IMR-90 (cell line): ENCODE results near the gene SGO2. TPM values are rescaled to one million over a fixed set of nuclear protein-coding genes. Genes with fewer than 3 reads are reported as not detected.

Experiments
- ATAC-seq: fragments of 200-7000 bp; cut with Tn5 transposase; 2 replicates; pipeline ENCODE4 v1.9.1; 2020; ENCODE audit warnings: low read depth, mild to moderate bottlenecking, moderate library complexity
- BruUV-seq: library from RNA; stranded (reverse); fragments of 400-500 nt; replicated peaks from 2 replicates; lab custom pipeline; 2021; lab: Mats Ljungman, UMichigan
- CTCF ChIA-PET: fragments of 300-600 bp; formaldehyde crosslinking; extraction: SDS; loops from one replicate; lab custom pipeline; 2021; ENCODE audit warnings: antibody characterized with exemption; lab: Yijun Ruan, JAX
- POLR2A ChIA-PET: fragments of 300-600 bp; sonication (Branson Sonifier 250); formaldehyde crosslinking; loops from one replicate; lab custom pipeline; 2022; ENCODE audit warnings: antibody characterized with exemption; ENCODE audit not compliant: unreplicated experiment; lab: Charles Lee
- DNase-seq: peaks from one replicate; pipeline ENCODE4 v3.0.0; 2013
- H2AFZ ChIP-seq: replicated peaks from 2 replicates; pipeline ENCODE3; 2013; ENCODE audit warnings: low read length, mild to moderate bottlenecking; ENCODE audit not compliant: poor library complexity
- H2AK5ac ChIP-seq: 2 replicates; pipeline ENCODE4 v1.6.1; 2013; ENCODE audit warnings: low read depth, low read length, inconsistent platforms
- H2AK9ac ChIP-seq: replicated peaks from 2 replicates; pipeline ENCODE3; 2013; ENCODE audit warnings: mild to moderate bottlenecking, low read depth, low read length, moderate library complexity; ENCODE audit not compliant: poor library complexity
- H2BK120ac ChIP-seq: 2 replicates; pipeline ENCODE4 v1.6.1; 2013; ENCODE audit warnings: low read depth, low read length, inconsistent platforms
- H2BK15ac ChIP-seq: 3 replicates; pipeline ENCODE4 v1.6.1; 2013; ENCODE audit warnings: low read depth, low read length, inconsistent platforms
- H2BK20ac ChIP-seq: 2 replicates; pipeline ENCODE4 v1.6.1; 2013; ENCODE audit warnings: low read depth, mild to moderate bottlenecking, inconsistent platforms, low read length, moderate library complexity
- H2BK5ac ChIP-seq: 2 replicates; pipeline ENCODE4 v1.6.1; 2013; ENCODE audit warnings: mild to moderate bottlenecking, low read depth, low read length, inconsistent platforms; ENCODE audit not compliant: poor library complexity, severe bottlenecking
- H3K14ac ChIP-seq: replicated peaks from 2 replicates; pipeline ENCODE4 v1.6.1; 2013; ENCODE audit warnings: low read depth, low read length, inconsistent platforms
- H3K18ac ChIP-seq: 2 replicates; pipeline ENCODE4 v1.6.1; 2013; ENCODE audit warnings: low read depth, low read length, control low read depth
- H3K23ac ChIP-seq: 2 replicates; pipeline ENCODE4 v1.6.1; 2013; ENCODE audit warnings: low read depth, low read length, inconsistent platforms
- H3K27ac ChIP-seq: 2 replicates; pipeline ENCODE4 v1.5.1; 2013; ENCODE audit warnings: mild to moderate bottlenecking, control low read depth, low read length; ENCODE audit not compliant: insufficient read depth
- H3K27me3 ChIP-seq: 2 replicates; pipeline ENCODE4 v1.6.1; 2013; ENCODE audit warnings: low read length; ENCODE audit not compliant: control insufficient read depth, insufficient read depth
- H3K36me3 ChIP-seq: 2 replicates; pipeline ENCODE4 v1.6.1; 2013; ENCODE audit warnings: low read length, mixed read lengths; ENCODE audit not compliant: control insufficient read depth, insufficient read depth
- H3K4ac ChIP-seq: 2 replicates; pipeline ENCODE4 v1.6.1; 2013; ENCODE audit warnings: low read depth, low read length, inconsistent platforms
- H3K4me1 ChIP-seq: 2 replicates; pipeline ENCODE4 v1.6.1; 2013; ENCODE audit warnings: low read length, mixed read lengths; ENCODE audit not compliant: control insufficient read depth, insufficient read depth
- H3K4me2 ChIP-seq: 2 replicates; pipeline ENCODE4 v1.6.1; 2013; ENCODE audit warnings: low read depth, mild to moderate bottlenecking, control low read depth, low read length, moderate library complexity
- H3K4me3 ChIP-seq: 2 replicates; pipeline ENCODE4 v1.5.1; 2013; ENCODE audit warnings: low read depth, mild to moderate bottlenecking, control low read depth, low read length, moderate library complexity; ENCODE audit not compliant: insufficient read depth
- H3K56ac ChIP-seq: 2 replicates; pipeline ENCODE4 v1.6.1; 2013; ENCODE audit warnings: low read length, inconsistent platforms; ENCODE audit not compliant: insufficient read depth; ENCODE audit errors: extremely low read depth
- H3K79me1 ChIP-seq, 2 experiments: 2 replicates each; pipeline ENCODE4 v1.6.1; 2013; ENCODE audit warnings: low read length in 2 of 2, inconsistent platforms in 1 of 2, low read depth in 1 of 2
- H3K9ac ChIP-seq: 2 replicates; pipeline ENCODE4 v1.6.1; 2013; ENCODE audit warnings: low read depth, low read length, control low read depth
- H3K9me1 ChIP-seq: 2 replicates; pipeline ENCODE4 v1.6.1; 2013; ENCODE audit warnings: low read length, inconsistent platforms; ENCODE audit not compliant: insufficient read depth
- H3K9me3 ChIP-seq: 2 replicates; pipeline ENCODE4 v1.6.1; 2013; ENCODE audit warnings: low read length; ENCODE audit not compliant: control insufficient read depth, insufficient read depth
- H4K20me1 ChIP-seq: 2 replicates; pipeline ENCODE4 v1.6.1; 2013; ENCODE audit warnings: low read length, inconsistent platforms; ENCODE audit not compliant: insufficient read depth
- H4K5ac ChIP-seq: 2 replicates; pipeline ENCODE4 v1.6.1; 2013; ENCODE audit warnings: mild to moderate bottlenecking, low read depth, low read length, control low read depth
- H4K8ac ChIP-seq, 2 experiments: 2 replicates each; pipeline ENCODE4 v1.6.1; 2013; ENCODE audit warnings: low read depth in 2 of 2, low read length in 2 of 2, control low read depth in 1 of 2, inconsistent platforms in 1 of 2
- H4K91ac ChIP-seq: 2 replicates; pipeline ENCODE4 v1.6.1; 2013; ENCODE audit warnings: low read depth, low read length, inconsistent platforms; ENCODE audit not compliant: insufficient read depth
- BHLHE40 ChIP-seq: fragments of 150-350 bp; IDR thresholded peaks from 2 replicates; pipeline ENCODE4 v1.6.1; 2016; ENCODE audit warnings: mild to moderate bottlenecking, low read depth, low read length
- CEBPB ChIP-seq: IDR thresholded peaks from 2 replicates; pipeline ENCODE4 v1.6.1; 2012; ENCODE audit warnings: low read depth, low read length, improper control_type of control experiment
- FOS ChIP-seq: fragments of 150-350 bp; IDR thresholded peaks from 2 replicates; pipeline ENCODE4 v1.6.1; 2016; ENCODE audit warnings: low read depth, low read length
- MAFK ChIP-seq: IDR thresholded peaks from 2 replicates; pipeline ENCODE4 v1.6.1; 2012; ENCODE audit warnings: low read depth, low read length, improper control_type of control experiment
- MAZ ChIP-seq: IDR thresholded peaks from 2 replicates; pipeline ENCODE4 v1.6.1; 2012; ENCODE audit warnings: low read depth, mild to moderate bottlenecking, low read length, improper control_type of control experiment, moderate library complexity, borderline replicate concordance
- MXI1 ChIP-seq: IDR thresholded peaks from 2 replicates; pipeline ENCODE4 v1.6.1; 2012; ENCODE audit warnings: low read depth, mild to moderate bottlenecking, low read length, moderate library complexity, borderline replicate concordance
- NFE2L2 ChIP-seq: fragments of 150-350 bp; IDR thresholded peaks from 2 replicates; pipeline ENCODE4 v1.6.1; 2016; ENCODE audit warnings: low read depth, mild to moderate bottlenecking, low read length
- POLR2A ChIP-seq: IDR thresholded peaks from 2 replicates; pipeline ENCODE4 v1.6.1; 2012; ENCODE audit warnings: mild to moderate bottlenecking, low read depth, low read length
- RCOR1 ChIP-seq: IDR thresholded peaks from 2 replicates; pipeline ENCODE4 v1.6.1; 2012; ENCODE audit warnings: mild to moderate bottlenecking, low read length, improper control_type of control experiment; ENCODE audit not compliant: insufficient replicate concordance
- RFX5 ChIP-seq: IDR thresholded peaks from 2 replicates; pipeline ENCODE4 v1.8.0; 2012; ENCODE audit warnings: low read depth, mild to moderate bottlenecking, low read length, moderate library complexity
- SMC3 ChIP-seq: fragments of 150-350 bp; IDR thresholded peaks from 2 replicates; pipeline ENCODE4 v1.6.1; 2016; ENCODE audit warnings: low read depth, mild to moderate bottlenecking, antibody characterized with exemption, low read length, moderate library complexity
- WGBS, 2 experiments: methylation state at CpG; one replicate each; pipeline versions ENCODE4 v1.1.5 to v1.1.7; 2013; ENCODE audit warnings: missing lambda C conversion rate in 2 of 2; ENCODE audit not compliant: insufficient read length in 1 of 2; ENCODE audit errors: extremely low coverage in 2 of 2; 5-methylcytosine and 5-hydroxymethylcytosine counted together
- dilution Hi-C: fragments of 300-500 bp; cut with HindIII; formaldehyde crosslinking; loops from one replicate; pipeline ENCODE4 v1.14.3; 2018; ENCODE audit warnings: low sequenced_read_pairs; ENCODE audit not compliant: unreplicated experiment
- in situ Hi-C: fragments of 300-500 bp; cut with MboI; formaldehyde crosslinking; loops from 3 replicates; pipeline ENCODE4 v1.14.3; 2019; ENCODE audit warnings: low sequenced_read_pairs, inconsistent platforms, mixed read lengths
- intact Hi-C: fragments of 100-400 bp; cut with micrococcal nuclease; formaldehyde crosslinking; loops from 2 replicates; pipeline ENCODE4 v1.10.0; 2022
- polyA plus RNA-seq, 3 experiments: library from polyadenylated mRNA; depleted of rRNA; stranded (reverse); fragments of >200 nt; gene quantifications; 2 replicates each; pipeline ENCODE4 v1.2.3, GENCODE V29; 2012; ENCODE audit warnings: low replicate concordance in 1 of 3
- total RNA-seq: library from RNA; depleted of rRNA; stranded (reverse); fragments of >200 nt; gene quantifications from 2 replicates; pipeline ENCODE4 v1.2.3, GENCODE V29; 2012
- TF ChIP-seq, protein P1 (sequence below): fragments of 150-350 bp; IDR thresholded peaks from 2 replicates; pipeline ENCODE4 v1.6.1; 2016; ENCODE audit warnings: low read depth, mild to moderate bottlenecking, low read length, moderate library complexity, borderline replicate concordance
- TF ChIP-seq, protein P2 (sequence below): fragments of 150-350 bp; IDR thresholded peaks from 2 replicates; pipeline ENCODE4 v1.6.1; 2017; ENCODE audit warnings: mild to moderate bottlenecking, antibody characterized with exemption, low read length, low read depth

Gene SGO2
- total and polyA plus RNA-seq, 2 of the 4 experiments (the other 2 are of a cell fraction) = 5.4 to 6.3 TPM

DNA sequence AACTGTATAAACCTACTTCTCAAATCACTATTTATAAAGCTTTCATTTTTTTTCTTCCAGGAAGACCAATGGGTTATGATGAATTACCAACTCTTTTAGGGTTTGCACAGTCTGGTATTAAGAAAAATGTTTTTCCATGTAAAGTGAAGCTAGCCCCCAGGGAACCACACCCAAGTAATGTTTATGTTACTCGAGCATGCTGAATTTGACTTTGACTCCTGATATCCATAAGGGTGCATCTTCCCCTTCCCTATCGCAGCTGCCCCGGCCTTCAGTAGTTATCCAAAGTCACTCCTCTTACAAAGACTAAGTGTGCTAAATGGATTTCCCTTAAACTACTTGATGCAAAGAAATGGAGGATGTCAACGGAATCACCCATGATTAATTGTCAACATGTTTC lies 37.8 kb upstream of the SGO2 start:
- Histone ChIP-seq H3K4me3 (no peak overlapping the region), H3K27me3 (no peaks in the 10 kb centered on the region), H3K36me3 (peaks cover 17% of the 10 kb centered on the region), H3K9me1 (peaks cover 2% of the 10 kb centered on the region; the same call in 1 of the 2 replicates), H2BK120ac (no peak overlapping the region), H3K14ac (no peak overlapping the region), H3K4ac (no peak overlapping the region), H3K9ac (no peak overlapping the region), H3K18ac (no peak overlapping the region), H3K4me2 (no peak overlapping the region), H4K5ac (no peak overlapping the region), H3K4me1 (peaks cover 6% of the 10 kb centered on the region), H2AK9ac (peak overlapping the region; percentile 45), H2AK5ac (no peak overlapping the region), H2BK15ac (no peak overlapping the region), H4K8ac (no peak overlapping the region), H2AFZ (no peak overlapping the region), H3K23ac (no peak overlapping the region), H3K9me3 (no peaks in the 10 kb centered on the region), H2BK5ac (no peak overlapping the region), H3K56ac (no peak overlapping the region), H4K20me1 (no peaks in the 10 kb centered on the region), H3K27ac (no peak overlapping the region), H4K91ac (no peak overlapping the region), H3K79me1 (0 out of 4 replicates have a peak, but pooled peaks cover 0 to 1% of the 10 kb centered on the region in 2 experiments), H2BK20ac (no peak overlapping the region)
- CTCF ChIA-PET = no interaction called here
- DNase-seq = no peak
- BruUV-seq = no TSS peak
- POLR2A ChIA-PET = no interaction called here
- ATAC-seq = no peak
- intact Hi-C loops (no loop called here), dilution Hi-C loops (no loop called here), in situ Hi-C loops (no loop called here)
- TF ChIP-seq MXI1 (no peak), SMC3 (no peak), MAZ (no peak), RCOR1 (no peak), FOS (no peak), MAFK (no peak), BHLHE40 (no peak), POLR2A (no peak), NFE2L2 (no peak), CEBPB (no peak), RFX5 (no peak)
- TF ChIP-seq, protein P1, sequence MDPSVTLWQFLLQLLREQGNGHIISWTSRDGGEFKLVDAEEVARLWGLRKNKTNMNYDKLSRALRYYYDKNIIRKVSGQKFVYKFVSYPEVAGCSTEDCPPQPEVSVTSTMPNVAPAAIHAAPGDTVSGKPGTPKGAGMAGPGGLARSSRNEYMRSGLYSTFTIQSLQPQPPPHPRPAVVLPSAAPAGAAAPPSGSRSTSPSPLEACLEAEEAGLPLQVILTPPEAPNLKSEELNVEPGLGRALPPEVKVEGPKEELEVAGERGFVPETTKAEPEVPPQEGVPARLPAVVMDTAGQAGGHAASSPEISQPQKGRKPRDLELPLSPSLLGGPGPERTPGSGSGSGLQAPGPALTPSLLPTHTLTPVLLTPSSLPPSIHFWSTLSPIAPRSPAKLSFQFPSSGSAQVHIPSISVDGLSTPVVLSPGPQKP = no peak
- TF ChIP-seq, protein P2, sequence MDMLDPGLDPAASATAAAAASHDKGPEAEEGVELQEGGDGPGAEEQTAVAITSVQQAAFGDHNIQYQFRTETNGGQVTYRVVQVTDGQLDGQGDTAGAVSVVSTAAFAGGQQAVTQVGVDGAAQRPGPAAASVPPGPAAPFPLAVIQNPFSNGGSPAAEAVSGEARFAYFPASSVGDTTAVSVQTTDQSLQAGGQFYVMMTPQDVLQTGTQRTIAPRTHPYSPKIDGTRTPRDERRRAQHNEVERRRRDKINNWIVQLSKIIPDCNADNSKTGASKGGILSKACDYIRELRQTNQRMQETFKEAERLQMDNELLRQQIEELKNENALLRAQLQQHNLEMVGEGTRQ = no peak
- no CpG with 5 or more reads among the region's 4 CpGs for WGBS, 2 experiments
